Activated CD4-positive, alpha-beta T cell treated with anti-CD3 and anti-CD28 coated beads, Interleukin-2, amount 10 ng/mL, durations not matched to agents 24 days and 14 days (primary cell): ENCODE results near the gene ODF4. TPM values are rescaled to one million over a fixed set of nuclear protein-coding genes. Genes with fewer than 3 reads are reported as not detected.

Source experiments
- DNase-seq: peaks from one replicate; pipeline ENCODE4 v3.0.0; 2022
- H3K27ac Mint-ChIP-seq: one replicate; pipeline ENCODE4 v1.8.0; 2022; ENCODE audit warnings: mild to moderate bottlenecking, mixed read lengths
- H3K27me3 Mint-ChIP-seq: one replicate; pipeline ENCODE4 v1.8.0; 2022; ENCODE audit warnings: mixed read lengths
- H3K36me3 Mint-ChIP-seq: one replicate; pipeline ENCODE4 v1.8.0; 2022; ENCODE audit warnings: low read depth, mild to moderate bottlenecking, mixed read lengths
- H3K4me1 Mint-ChIP-seq: one replicate; pipeline ENCODE4 v1.8.0; 2021; ENCODE audit warnings: mixed read lengths
- H3K4me3 Mint-ChIP-seq: one replicate; pipeline ENCODE4 v1.8.0; 2022; ENCODE audit warnings: mild to moderate bottlenecking, moderate library complexity, mixed read lengths
- H3K9me3 Mint-ChIP-seq: one replicate; pipeline ENCODE4 v1.8.0; 2021; ENCODE audit warnings: mixed read lengths
- intact Hi-C: fragments of 100-400 bp; cut with micrococcal nuclease; formaldehyde crosslinking; loops from one replicate; pipeline ENCODE4 v1.15.1; 2023
- total RNA-seq: library from RNA; stranded (reverse); gene quantifications from 2 replicates; pipeline ENCODE4 v1.2.3, GENCODE V29; 2022

Gene ODF4
- total RNA-seq, 1 donor from 2014 or later: not detected

DNA sequence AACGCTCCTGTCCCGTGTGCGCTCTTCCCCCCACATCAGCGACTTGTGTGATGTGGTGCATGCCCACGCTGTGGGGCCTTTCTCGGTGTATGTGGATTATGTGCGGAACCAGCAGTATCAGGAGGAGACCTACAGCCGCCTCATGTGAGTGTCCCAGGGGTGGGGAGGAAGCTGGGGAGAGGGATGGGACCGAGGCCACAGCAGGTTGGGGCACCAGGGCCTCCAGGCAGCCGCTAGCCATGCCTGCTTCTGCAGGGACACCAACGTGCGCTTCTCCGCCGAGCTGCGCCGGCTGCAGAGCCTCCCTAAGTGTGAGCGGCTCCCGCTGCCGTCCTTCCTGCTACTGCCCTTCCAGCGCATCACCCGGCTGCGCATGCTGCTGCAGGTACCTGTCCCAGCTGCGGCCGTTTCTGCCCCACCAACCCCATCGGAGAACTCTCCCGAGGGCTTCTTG lies 23.8 kb upstream of the ODF4 start:
- intact Hi-C loops: no loop called here

DNA sequence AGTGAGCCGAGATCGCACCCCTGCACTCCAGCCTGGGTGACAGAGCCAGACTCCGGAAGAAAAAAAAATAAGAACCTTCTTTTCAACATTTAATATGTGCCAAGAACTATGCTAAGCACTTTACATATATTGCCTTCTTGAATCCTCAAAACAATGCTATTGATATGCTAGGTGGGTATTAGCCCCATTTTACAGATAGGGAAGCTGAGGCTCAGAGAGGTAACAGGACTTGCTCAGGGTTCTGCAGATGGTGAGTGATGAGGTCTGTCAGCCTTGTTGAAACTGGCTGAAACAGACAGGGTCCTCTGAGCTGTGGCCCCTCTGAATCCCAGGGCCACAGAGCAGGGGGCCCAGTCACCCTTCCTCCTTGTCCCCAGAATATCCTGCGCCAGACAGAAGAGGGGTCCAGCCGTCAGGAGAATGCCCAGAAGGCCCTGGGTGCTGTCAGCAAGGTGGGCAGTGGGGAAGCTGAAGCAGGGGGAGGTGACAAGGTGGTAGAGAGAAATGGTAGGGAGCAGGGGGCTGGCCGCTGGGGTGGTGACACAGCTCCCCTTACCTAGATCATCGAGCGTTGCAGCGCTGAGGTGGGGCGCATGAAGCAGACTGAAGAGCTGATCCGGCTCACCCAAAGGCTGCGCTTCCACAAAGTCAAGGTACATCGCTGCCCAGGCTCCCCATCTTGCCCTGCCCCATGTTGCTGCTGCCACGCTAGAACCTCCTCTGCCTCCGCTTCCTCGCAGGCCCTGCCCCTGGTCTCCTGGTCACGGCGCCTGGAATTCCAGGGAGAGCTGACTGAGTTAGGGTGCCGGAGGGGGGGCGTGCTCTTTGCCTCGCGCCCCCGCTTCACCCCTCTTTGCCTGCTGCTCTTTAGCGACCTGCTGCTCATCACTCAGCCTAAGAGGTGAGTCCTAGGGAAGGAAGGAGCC lies 21.4 kb upstream of the ODF4 start:
- Mint-ChIP-seq H3K4me3 (no peak overlapping the region), H3K36me3 (no peaks in the 10 kb centered on the region), H3K4me1 (no peaks in the 10 kb centered on the region), H3K27me3 (peaks cover 8% of the 10 kb centered on the region), H3K9me3 (no peaks in the 10 kb centered on the region), H3K27ac (no peak overlapping the region)
- no peak for DNase-seq
- intact Hi-C loops: no loop called here

More for the DNA sequence above, 23.8 kb upstream of the ODF4 start:
- peaks cover 11% of the 10 kb centered on the region for H3K27me3 Mint-ChIP-seq
- no peaks in the 10 kb centered on the region for H3K4me1 Mint-ChIP-seq
- H3K36me3 Mint-ChIP-seq: no peaks in the 10 kb centered on the region
- no peak overlapping the region for H3K27ac Mint-ChIP-seq
- no peaks in the 10 kb centered on the region for H3K9me3 Mint-ChIP-seq
- no peak for DNase-seq
- no peak overlapping the region for H3K4me3 Mint-ChIP-seq

DNA sequence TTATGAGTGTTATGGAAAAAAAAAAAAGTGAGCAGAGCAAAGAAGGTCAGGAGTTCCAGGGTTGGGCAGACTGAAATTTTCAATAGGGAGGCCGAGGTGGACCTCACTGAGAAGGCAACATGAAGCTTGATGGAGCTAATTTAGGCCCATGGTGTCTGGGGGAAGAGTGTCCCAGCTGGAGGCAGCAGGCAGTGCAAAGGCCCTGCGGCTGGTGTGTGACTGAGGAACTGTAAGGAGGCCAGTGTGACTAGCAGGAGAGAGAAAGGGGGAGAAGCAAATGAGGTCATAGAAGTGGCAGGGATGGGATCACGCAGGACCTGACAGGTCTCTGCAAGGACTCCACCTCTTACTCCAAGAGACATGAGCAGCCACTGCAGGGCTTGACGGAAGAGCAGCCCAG lies 19.4 kb upstream of the ODF4 start:
- Mint-ChIP-seq H3K4me1 (peaks cover 6% of the 10 kb centered on the region), H3K36me3 (no peaks in the 10 kb centered on the region), H3K27ac (no peak overlapping the region), H3K9me3 (no peaks in the 10 kb centered on the region), H3K27me3 (peaks cover 15% of the 10 kb centered on the region), H3K4me3 (no peak overlapping the region)
- intact Hi-C loops: no loop called here
- DNase-seq: no peak

DNA sequence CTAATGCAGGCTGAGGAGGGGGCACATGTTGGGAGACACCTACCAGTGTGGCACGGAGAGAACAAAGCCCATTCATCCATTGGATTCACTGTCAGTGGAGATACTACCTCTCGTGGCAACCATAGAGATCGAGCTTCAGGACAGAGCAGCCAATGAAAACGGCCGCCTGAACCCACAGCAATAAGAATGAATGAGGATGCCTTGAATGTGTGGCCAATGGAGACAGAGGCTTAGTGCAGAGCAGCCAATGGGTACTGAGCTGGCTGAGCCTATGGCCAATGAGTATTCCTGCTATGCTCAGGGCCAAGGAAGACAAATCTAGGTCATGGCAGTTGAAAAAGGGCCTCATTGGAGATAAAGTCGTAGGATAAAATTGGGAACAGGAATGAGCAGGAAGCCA lies 18.6 kb upstream of the ODF4 start:
- DNase-seq: no peak
- intact Hi-C loops: no loop called here
- no peak overlapping the region for H3K27ac Mint-ChIP-seq
- peaks cover 7% of the 10 kb centered on the region for H3K4me1 Mint-ChIP-seq
- no peaks in the 10 kb centered on the region for H3K36me3 Mint-ChIP-seq
- H3K4me3 Mint-ChIP-seq: no peak overlapping the region
- no peaks in the 10 kb centered on the region for H3K9me3 Mint-ChIP-seq
- peaks cover 20% of the 10 kb centered on the region for H3K27me3 Mint-ChIP-seq

DNA sequence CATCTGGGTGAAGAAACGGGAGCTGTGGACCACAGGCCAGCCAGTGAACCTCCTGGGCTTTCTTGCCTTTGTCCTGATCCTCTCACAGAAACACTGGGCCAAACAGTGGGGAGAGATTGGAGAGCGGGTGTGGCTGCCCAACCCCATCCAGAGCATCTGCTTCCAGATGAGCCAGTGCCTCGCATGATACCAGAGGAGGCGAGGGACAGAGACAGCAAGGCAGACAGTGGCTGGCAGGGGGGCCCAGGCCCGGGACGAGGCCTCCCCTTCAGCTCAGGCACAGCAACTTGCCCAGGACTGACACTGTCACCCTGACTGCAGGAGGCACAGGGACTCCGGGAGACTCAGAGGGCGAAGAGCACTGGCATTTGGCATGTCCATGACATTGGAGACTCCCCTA lies 17.6 kb upstream of the ODF4 start:
- Mint-ChIP-seq H3K27me3 (peaks cover 26% of the 10 kb centered on the region), H3K36me3 (no peaks in the 10 kb centered on the region), H3K4me3 (no peak overlapping the region), H3K27ac (no peak overlapping the region), H3K9me3 (no peaks in the 10 kb centered on the region), H3K4me1 (peaks cover 15% of the 10 kb centered on the region)
- intact Hi-C loops: no loop called here
- no peak for DNase-seq

DNA sequence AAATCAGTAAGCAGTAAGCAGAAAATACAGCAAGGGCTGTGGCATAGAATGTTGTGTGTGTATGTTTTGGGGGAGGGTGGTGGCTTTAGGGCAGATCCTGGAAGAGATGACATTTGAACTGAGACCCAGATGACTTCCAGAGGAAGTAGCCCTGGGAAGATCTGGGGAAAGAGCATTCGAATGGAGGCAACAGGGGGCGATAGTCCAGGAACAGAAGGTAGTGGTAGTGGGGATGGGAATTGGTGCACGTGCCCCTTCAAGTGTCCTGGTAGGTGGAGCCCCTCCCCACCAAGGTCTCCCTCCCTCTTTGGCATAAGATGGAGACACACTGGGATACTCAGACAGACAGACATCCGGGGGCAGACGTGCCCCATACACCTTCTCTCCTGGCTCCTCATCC lies 15.5 kb upstream of the ODF4 start:
- Mint-ChIP-seq H3K27me3 (peaks cover 44% of the 10 kb centered on the region), H3K27ac (no peak overlapping the region), H3K36me3 (no peaks in the 10 kb centered on the region), H3K4me3 (no peak overlapping the region), H3K9me3 (no peaks in the 10 kb centered on the region), H3K4me1 (peaks cover 17% of the 10 kb centered on the region)
- DNase-seq: no peak
- intact Hi-C loops: no loop called here

DNA sequence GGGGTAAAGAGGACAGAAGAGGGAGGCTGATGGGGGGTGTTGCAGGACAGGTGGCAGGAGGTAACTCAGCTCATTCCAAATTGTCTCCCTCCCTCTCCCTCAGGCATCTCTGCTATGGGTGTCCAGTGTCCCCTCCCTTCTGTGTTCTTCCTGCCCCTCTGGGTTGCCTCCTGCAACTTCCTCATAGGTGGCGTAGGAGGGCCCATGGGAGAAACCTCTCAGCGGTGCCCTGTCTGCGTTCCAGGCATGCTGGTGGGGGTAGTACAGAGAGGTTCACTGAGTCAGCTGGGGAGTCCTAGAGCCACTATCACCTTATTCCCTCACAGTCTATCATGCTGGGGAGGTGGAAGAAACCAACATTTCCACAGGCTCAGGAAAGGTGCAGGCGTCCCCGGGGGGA lies 14.7 kb upstream of the ODF4 start:
- H3K4me1 Mint-ChIP-seq: peaks cover 17% of the 10 kb centered on the region
- H3K36me3 Mint-ChIP-seq: no peaks in the 10 kb centered on the region
- no peaks in the 10 kb centered on the region for H3K9me3 Mint-ChIP-seq
- no peak for DNase-seq
- H3K4me3 Mint-ChIP-seq: no peak overlapping the region
- intact Hi-C loops: no loop called here
- H3K27me3 Mint-ChIP-seq: peaks cover 44% of the 10 kb centered on the region
- no peak overlapping the region for H3K27ac Mint-ChIP-seq

DNA sequence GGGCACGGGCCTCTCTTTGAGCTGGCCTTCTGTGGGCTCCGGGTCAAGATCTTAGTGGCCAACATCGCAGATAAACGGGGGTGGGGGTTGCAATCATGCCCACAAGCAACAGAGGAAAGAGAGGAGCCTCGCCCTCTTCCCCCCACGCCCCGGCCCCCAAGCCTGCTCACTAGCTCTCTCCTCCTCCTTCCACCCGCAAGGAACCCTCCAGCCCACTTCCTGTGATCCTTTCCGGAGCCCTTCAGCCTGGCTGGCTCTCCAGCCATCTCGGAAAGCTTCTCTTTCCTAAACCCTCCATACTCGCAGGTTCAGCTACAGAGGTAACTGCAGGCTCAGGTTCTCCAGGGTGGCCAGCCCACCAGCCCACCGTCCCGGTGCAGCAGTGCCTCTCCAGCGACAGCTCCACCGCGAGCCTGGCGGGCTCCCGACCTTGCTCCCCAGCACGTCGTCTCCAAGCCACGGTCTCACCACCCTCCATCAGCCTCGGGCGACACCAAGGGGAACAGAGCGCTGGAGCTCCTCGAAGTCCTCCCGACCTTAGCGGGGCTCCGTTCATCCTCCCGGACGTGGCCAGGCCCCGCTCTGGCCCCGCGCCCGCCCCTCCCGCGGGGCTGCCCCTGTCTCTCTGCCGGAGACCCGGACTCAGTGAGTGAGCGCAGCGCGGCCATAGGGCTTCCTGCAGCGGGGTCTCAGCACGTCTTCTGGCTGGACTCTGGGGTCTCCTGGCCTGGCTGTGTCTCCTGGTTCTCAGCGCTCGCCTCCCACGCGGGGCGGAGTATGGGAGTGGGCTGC lies 12.9 kb upstream of the ODF4 start:
- peaks cover 17% of the 10 kb centered on the region for H3K4me1 Mint-ChIP-seq
- no peaks in the 10 kb centered on the region for H3K36me3 Mint-ChIP-seq
- DNase-seq: peak; percentile 70
- H3K9me3 Mint-ChIP-seq: no peaks in the 10 kb centered on the region
- H3K27me3 Mint-ChIP-seq: peaks cover 44% of the 10 kb centered on the region
- intact Hi-C loops: no loop called here
- H3K27ac Mint-ChIP-seq: no peak overlapping the region
- H3K4me3 Mint-ChIP-seq: peak overlapping the region; percentile 79

DNA sequence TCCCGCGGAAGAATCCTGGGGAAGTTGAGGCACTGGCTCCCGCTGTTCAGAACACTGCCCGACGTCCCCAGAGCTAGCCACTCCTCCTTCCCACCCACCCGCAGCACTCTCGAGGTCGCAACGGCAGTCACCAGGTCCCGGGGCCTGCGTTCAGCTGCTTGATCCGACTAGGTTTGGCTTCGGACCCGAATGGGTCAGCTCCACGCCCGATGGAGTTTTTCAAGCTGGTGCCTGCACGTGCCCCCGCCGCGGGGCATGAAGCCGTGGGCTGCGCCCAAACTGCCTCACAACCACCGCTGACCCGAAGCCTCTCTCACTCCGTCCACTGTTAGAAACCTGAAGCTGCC lies 12.4 kb upstream of the ODF4 start:
- Mint-ChIP-seq H3K27ac (no peak overlapping the region), H3K4me1 (peaks cover 17% of the 10 kb centered on the region), H3K36me3 (no peaks in the 10 kb centered on the region), H3K27me3 (peaks cover 44% of the 10 kb centered on the region), H3K9me3 (no peaks in the 10 kb centered on the region), H3K4me3 (peak overlapping the region; percentile 79)
- no peak for DNase-seq
- intact Hi-C loops: no loop called here

DNA sequence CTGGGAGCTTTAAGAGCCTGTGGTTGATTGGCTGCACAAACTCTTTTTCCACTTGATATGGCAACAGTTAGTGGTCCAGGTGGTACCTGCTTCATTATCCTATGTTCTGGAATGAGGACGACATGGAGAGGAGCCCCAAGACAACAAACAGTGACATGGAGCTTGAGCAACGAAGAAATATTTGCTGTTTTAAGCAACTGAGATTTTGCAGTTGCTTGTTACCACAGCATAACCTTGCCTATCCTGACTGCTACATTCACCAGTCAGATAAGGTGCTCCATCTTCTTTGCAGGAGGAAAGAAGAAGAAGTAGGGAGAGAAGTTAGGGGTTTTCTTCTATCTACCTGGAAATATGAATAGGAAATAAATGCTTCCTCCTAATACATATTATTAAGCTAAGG lies 7.5 kb upstream of the ODF4 start:
- no peak overlapping the region for H3K27ac Mint-ChIP-seq
- intact Hi-C loops: no loop called here
- H3K9me3 Mint-ChIP-seq: no peaks in the 10 kb centered on the region
- H3K27me3 Mint-ChIP-seq: peaks cover 19% of the 10 kb centered on the region
- DNase-seq: no peak
- no peaks in the 10 kb centered on the region for H3K36me3 Mint-ChIP-seq
- peaks cover 2% of the 10 kb centered on the region for H3K4me1 Mint-ChIP-seq
- no peak overlapping the region for H3K4me3 Mint-ChIP-seq

DNA sequence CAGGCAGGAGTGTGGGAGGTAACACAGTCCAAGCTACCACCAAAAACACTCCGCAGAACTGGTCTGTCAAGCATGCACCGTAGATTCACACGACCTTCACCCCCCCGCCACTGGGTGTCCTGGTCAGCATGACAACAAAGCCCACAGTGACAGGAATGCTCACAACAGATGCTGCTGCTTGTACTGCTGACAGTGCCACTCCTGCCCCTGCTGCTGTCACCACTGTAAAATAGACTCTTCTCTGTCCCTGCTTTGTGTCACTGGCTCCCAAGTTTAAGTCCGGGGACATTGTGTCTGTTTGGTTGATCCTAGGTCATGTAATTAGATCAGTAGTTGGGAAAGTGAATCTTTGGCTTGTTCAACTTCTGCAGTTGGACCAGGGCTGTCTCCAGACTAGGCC lies 7.0 kb upstream of the ODF4 start:
- no peaks in the 10 kb centered on the region for H3K9me3 Mint-ChIP-seq
- no peak for DNase-seq
- peaks cover 14% of the 10 kb centered on the region for H3K27me3 Mint-ChIP-seq

DNA sequence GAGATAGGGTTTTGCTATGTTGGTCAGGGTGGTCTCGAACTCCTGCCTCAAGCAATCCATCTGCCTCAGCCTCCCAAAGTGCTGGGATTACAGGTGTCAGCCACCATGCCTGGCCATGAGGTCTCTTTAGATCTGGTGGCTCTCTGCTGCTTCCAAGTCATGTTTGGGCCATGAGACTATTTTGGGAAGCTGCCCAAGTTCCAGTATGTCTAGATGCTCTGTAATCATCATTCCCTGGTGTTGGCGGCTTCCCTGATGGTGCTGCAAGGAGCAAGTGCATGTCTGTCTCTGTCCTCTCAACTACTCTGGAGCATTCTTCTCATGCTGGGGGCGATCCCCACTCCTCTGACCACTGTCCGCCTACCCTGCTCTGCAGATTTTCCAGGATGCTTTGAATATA lies 6.4 kb upstream of the ODF4 start:
- H3K4me1 Mint-ChIP-seq: peaks cover 6% of the 10 kb centered on the region
- H3K36me3 Mint-ChIP-seq: no peaks in the 10 kb centered on the region
- H3K9me3 Mint-ChIP-seq: no peaks in the 10 kb centered on the region
- no peak overlapping the region for H3K27ac Mint-ChIP-seq
- H3K27me3 Mint-ChIP-seq: peaks cover 8% of the 10 kb centered on the region
- H3K4me3 Mint-ChIP-seq: no peak overlapping the region
- DNase-seq: no peak
- intact Hi-C loops: no loop called here

More for the DNA sequence above, 7.0 kb upstream of the ODF4 start:
- Mint-ChIP-seq H3K4me3 (no peak overlapping the region), H3K36me3 (no peaks in the 10 kb centered on the region), H3K4me1 (peaks cover under 1% of the 10 kb centered on the region), H3K27ac (no peak overlapping the region)
- intact Hi-C loops: no loop called here

DNA sequence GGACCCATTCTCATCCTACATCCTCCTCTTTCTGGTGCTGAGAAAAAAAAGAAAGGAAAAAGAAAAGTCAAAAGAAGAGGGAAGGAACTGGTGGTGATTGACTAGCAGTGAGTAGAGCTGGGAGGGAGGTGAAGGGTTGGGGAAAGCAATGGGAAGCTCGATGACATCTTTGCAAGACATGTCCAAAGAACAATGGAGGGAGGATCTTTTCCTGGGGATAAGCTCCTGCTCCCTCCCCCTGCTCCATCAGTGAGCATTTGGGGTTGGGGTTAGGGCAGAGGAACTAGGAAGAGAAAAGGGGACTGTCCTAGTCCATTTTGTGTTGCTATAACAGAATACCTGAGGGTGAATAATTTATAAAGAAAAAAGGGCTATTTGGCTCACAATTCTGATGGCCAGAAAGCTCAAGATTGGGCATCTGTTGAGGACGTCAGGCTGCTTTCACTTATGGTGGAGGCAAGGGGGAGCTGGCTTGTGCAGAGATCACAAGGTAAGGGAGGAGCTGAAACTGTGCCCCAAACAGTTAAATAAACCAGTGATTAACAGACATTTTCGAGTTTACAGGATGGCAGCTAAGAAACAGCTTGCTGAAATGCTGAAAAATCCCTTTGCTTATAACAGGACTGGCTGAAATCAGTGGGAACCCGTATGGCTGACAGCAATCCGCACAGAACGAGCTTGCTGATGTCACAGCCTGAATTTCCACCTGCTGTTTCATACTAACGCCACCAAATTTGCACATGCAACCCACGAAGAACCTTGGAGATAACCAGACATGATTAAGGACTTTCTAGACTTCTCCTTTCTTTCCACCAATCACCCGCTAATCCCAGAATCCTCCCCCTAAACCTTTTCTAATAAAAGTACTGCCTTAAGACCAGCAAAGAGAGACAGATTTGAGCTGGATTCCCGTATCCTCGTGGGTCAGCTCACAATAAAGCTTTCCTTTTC lies 1.6 kb upstream of the ODF4 start:
- Mint-ChIP-seq H3K27me3 (peaks cover 9% of the 10 kb centered on the region), H3K9me3 (no peaks in the 10 kb centered on the region), H3K4me1 (peaks cover 8% of the 10 kb centered on the region), H3K36me3 (no peaks in the 10 kb centered on the region), H3K4me3 (peak overlapping the region; percentile 1), H3K27ac (no peak overlapping the region)
- intact Hi-C loops: no loop called here
- no peak for DNase-seq
